WTC11 (cell line): ENCODE data around the gene CMTM2. TPM values are rescaled to one million over a fixed set of nuclear protein-coding genes. Genes with fewer than 3 reads are reported as not detected.

ENCODE experiments used
- ATAC-seq: fragments of 200-7000 bp; cut with Tn5 transposase; 2 replicates; pipeline ENCODE4 v1.10.0; 2021; ENCODE audit warnings: mild to moderate bottlenecking, moderate library complexity
- CTCF ChIA-PET: fragments of 300-600 bp; sonication (Branson Sonifier 250); formaldehyde crosslinking; loops from one replicate; lab custom pipeline; 2021; ENCODE audit warnings: antibody characterized with exemption; lab: Charles Lee
- POLR2A ChIA-PET: fragments of 350-600 bp; sonication (Branson Sonifier 250); formaldehyde crosslinking; loops from one replicate; lab custom pipeline; 2021; ENCODE audit warnings: antibody characterized with exemption; lab: Charles Lee
- DNase-seq: peaks from one replicate; pipeline ENCODE4 v3.0.0; 2021; ENCODE audit warnings: low spot score
- H3K27ac Mint-ChIP-seq: 2 replicates; pipeline ENCODE4 v1.8.0; 2021; ENCODE audit warnings: mixed read lengths
- H3K27me3 Mint-ChIP-seq: 2 replicates; pipeline ENCODE4 v1.8.0; 2021; ENCODE audit warnings: low read depth, mild to moderate bottlenecking, moderate library complexity, mixed read lengths
- H3K36me3 Mint-ChIP-seq: 2 replicates; pipeline ENCODE4 v1.8.0; 2021; ENCODE audit warnings: mixed read lengths
- H3K4me1 Mint-ChIP-seq: 2 replicates; pipeline ENCODE4 v1.8.0; 2022; ENCODE audit warnings: mixed read lengths
- H3K4me3 Mint-ChIP-seq: 2 replicates; pipeline ENCODE4 v1.8.0; 2021; ENCODE audit warnings: mild to moderate bottlenecking, moderate library complexity, mixed read lengths
- H3K9me3 Mint-ChIP-seq: 2 replicates; pipeline ENCODE4 v1.8.0; 2021; ENCODE audit warnings: mixed read lengths
- ATF1 ChIP-seq: sonication (generic); formaldehyde crosslinking; IDR thresholded peaks from 2 replicates; pipeline ENCODE4 v1.8.1; 2023; ENCODE audit warnings: mild to moderate bottlenecking, moderate library complexity, missing genetic modification reagents
- EMX1 ChIP-seq: fragments of 250-450 bp; sonication (Bioruptor Pico); IDR thresholded peaks from 2 replicates; pipeline ENCODE4 v1.8.0; 2021; ENCODE audit warnings: mild to moderate bottlenecking
- ETV6 ChIP-seq: sonication (generic); formaldehyde crosslinking; IDR thresholded peaks from 2 replicates; pipeline ENCODE4 v1.8.1; 2022; ENCODE audit warnings: mild to moderate bottlenecking, missing genetic modification reagents
- FOXJ3 ChIP-seq: sonication (generic); formaldehyde crosslinking; IDR thresholded peaks from 2 replicates; pipeline ENCODE4 v1.9.0; 2021; ENCODE audit warnings: missing genetic modification reagents, mild to moderate bottlenecking, borderline replicate concordance
- GTF2I ChIP-seq: fragments of 250-450 bp; sonication (Bioruptor Pico); conservative IDR thresholded peaks from 2 replicates; pipeline ENCODE4 v1.4.0; 2021; ENCODE audit warnings: mild to moderate bottlenecking
- IRF2 ChIP-seq: sonication (generic); formaldehyde crosslinking; IDR thresholded peaks from 2 replicates; pipeline ENCODE4 v1.8.0; 2022; ENCODE audit warnings: low read depth, missing genetic modification reagents, borderline replicate concordance
- JUN ChIP-seq: sonication (generic); formaldehyde crosslinking; IDR thresholded peaks from 2 replicates; pipeline ENCODE4 v1.8.0; 2023; ENCODE audit warnings: mild to moderate bottlenecking, missing genetic modification reagents
- MXD4 ChIP-seq: fragments of 250-450 bp; sonication (Bioruptor Pico); IDR thresholded peaks from 2 replicates; pipeline ENCODE4 v1.8.0; 2021; ENCODE audit warnings: mild to moderate bottlenecking, moderate library complexity, borderline replicate concordance
- RORB ChIP-seq: fragments of 250-450 bp; sonication (Bioruptor Pico); IDR thresholded peaks from 2 replicates; pipeline ENCODE4 v1.9.0; 2021; ENCODE audit warnings: mild to moderate bottlenecking
- SOX15 ChIP-seq: fragments of 250-450 bp; sonication (Bioruptor Pico); IDR thresholded peaks from 2 replicates; pipeline ENCODE4 v1.9.0; 2021; ENCODE audit warnings: mild to moderate bottlenecking
- ZNF121 ChIP-seq: sonication (generic); formaldehyde crosslinking; IDR thresholded peaks from 2 replicates; pipeline ENCODE4 v1.8.0; 2023; ENCODE audit warnings: missing genetic modification reagents
- ZNF263 ChIP-seq: sonication (generic); formaldehyde crosslinking; IDR thresholded peaks from 2 replicates; pipeline ENCODE4 v1.8.1; 2022; ENCODE audit warnings: low read depth, mild to moderate bottlenecking, moderate library complexity, missing genetic modification reagents
- ZNF423 ChIP-seq: fragments of 250-450 bp; sonication (Bioruptor Pico); IDR thresholded peaks from 2 replicates; pipeline ENCODE4 v2.1.2; 2022; ENCODE audit warnings: mild to moderate bottlenecking, moderate library complexity
- ZNF671 ChIP-seq: fragments of 250-450 bp; sonication (Bioruptor Pico); IDR thresholded peaks from 2 replicates; pipeline ENCODE4 v1.8.0; 2021; ENCODE audit warnings: mild to moderate bottlenecking
- total RNA-seq: library from RNA; stranded (reverse); gene quantifications from 3 replicates; pipeline ENCODE4 v1.2.3, GENCODE V29; 2021
- TF ChIP-seq, protein P1 (sequence below): sonication (generic); formaldehyde crosslinking; IDR thresholded peaks from 2 replicates; pipeline ENCODE4 v1.8.0; 2023; ENCODE audit warnings: missing genetic modification reagents
- TF ChIP-seq, protein P2 (sequence below): sonication (generic); formaldehyde crosslinking; IDR thresholded peaks from 2 replicates; pipeline ENCODE4 v1.8.0; 2022; ENCODE audit warnings: missing genetic modification reagents
- TF ChIP-seq, protein P3 (sequence below): sonication (generic); formaldehyde crosslinking; IDR thresholded peaks from 2 replicates; pipeline ENCODE4 v1.8.1; 2022; ENCODE audit warnings: low read depth, mild to moderate bottlenecking, moderate library complexity, missing genetic modification reagents, borderline replicate concordance
- TF ChIP-seq, protein P4 (sequence below): sonication (generic); formaldehyde crosslinking; IDR thresholded peaks from 2 replicates; pipeline ENCODE4 v1.8.0; 2023; ENCODE audit warnings: mild to moderate bottlenecking, missing genetic modification reagents
- TF ChIP-seq, protein P5 (sequence below): fragments of 200-600 bp; IDR thresholded peaks from 2 replicates; pipeline ENCODE4 v1.8.0; 2022; ENCODE audit warnings: antibody characterized with exemption
- TF ChIP-seq, protein P6 (sequence below): fragments of 250-450 bp; sonication (Bioruptor Pico); IDR thresholded peaks from 2 replicates; pipeline ENCODE4 v1.8.0; 2021; ENCODE audit warnings: mild to moderate bottlenecking
- TF ChIP-seq, protein P7 (sequence below): sonication (generic); formaldehyde crosslinking; IDR thresholded peaks from 2 replicates; pipeline ENCODE4 v1.8.1; 2023; ENCODE audit warnings: mild to moderate bottlenecking, missing genetic modification reagents, moderate library complexity

Gene CMTM2
- total RNA-seq, 1 experiment from 2014 or later, result not detected

DNA sequence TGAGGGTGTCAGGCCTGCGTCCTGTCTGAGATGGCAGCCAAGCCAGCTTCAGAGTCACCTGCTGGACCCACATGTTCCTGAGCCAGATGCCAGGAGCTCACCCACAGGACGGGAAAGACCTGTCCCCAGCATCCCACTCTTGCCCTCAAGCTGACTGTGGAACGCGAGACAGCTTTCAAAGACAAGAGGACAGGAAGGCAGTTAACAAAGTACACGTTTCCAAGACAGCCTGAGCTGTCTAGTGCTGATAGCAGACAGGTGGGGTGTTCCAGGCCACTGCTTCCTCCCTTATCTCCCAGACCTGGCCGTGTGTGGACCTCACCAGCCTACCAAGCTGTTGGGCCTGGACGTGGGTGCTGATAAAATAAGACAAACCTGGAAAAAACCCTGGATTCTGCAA, 38.5 kb downstream of the CMTM2 start:
- DNase-seq (no peak), ATAC-seq (no peak)
- no peaks in the 10 kb centered on the region for H3K27me3 Mint-ChIP-seq
- no peaks in the 10 kb centered on the region for H3K9me3 Mint-ChIP-seq
- peaks cover 58% of the 10 kb centered on the region for H3K36me3 Mint-ChIP-seq
- H3K27ac Mint-ChIP-seq, result peak overlapping the region; percentile 5; the same call in 1 of the 2 replicates
- ChIA-PET POLR2A (no interaction called here), CTCF (interaction anchor here (0.6 to 5.1 kb wide), 6 partner anchors 9 to 255 kb away, joined by 3 to 60 read pairs (median 5); no protein-coding TSS in a partner anchor)
- TF ChIP-seq ZNF671, result no peak
- TF ChIP-seq, protein P1, sequence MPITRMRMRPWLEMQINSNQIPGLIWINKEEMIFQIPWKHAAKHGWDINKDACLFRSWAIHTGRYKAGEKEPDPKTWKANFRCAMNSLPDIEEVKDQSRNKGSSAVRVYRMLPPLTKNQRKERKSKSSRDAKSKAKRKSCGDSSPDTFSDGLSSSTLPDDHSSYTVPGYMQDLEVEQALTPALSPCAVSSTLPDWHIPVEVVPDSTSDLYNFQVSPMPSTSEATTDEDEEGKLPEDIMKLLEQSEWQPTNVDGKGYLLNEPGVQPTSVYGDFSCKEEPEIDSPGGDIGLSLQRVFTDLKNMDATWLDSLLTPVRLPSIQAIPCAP, result no peak
- TF ChIP-seq, protein P2, sequence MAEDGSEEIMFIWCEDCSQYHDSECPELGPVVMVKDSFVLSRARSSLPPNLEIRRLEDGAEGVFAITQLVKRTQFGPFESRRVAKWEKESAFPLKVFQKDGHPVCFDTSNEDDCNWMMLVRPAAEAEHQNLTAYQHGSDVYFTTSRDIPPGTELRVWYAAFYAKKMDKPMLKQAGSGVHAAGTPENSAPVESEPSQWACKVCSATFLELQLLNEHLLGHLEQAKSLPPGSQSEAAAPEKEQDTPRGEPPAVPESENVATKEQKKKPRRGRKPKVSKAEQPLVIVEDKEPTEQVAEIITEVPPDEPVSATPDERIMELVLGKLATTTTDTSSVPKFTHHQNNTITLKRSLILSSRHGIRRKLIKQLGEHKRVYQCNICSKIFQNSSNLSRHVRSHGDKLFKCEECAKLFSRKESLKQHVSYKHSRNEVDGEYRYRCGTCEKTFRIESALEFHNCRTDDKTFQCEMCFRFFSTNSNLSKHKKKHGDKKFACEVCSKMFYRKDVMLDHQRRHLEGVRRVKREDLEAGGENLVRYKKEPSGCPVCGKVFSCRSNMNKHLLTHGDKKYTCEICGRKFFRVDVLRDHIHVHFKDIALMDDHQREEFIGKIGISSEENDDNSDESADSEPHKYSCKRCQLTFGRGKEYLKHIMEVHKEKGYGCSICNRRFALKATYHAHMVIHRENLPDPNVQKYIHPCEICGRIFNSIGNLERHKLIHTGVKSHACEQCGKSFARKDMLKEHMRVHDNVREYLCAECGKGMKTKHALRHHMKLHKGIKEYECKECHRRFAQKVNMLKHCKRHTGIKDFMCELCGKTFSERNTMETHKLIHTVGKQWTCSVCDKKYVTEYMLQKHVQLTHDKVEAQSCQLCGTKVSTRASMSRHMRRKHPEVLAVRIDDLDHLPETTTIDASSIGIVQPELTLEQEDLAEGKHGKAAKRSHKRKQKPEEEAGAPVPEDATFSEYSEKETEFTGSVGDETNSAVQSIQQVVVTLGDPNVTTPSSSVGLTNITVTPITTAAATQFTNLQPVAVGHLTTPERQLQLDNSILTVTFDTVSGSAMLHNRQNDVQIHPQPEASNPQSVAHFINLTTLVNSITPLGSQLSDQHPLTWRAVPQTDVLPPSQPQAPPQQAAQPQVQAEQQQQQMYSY (CRISPR knock-in tag), result no peak
- TF ChIP-seq RORB (CRISPR knock-in tag), result no peak
- no peak for TF ChIP-seq IRF2 (CRISPR knock-in tag)
- no peak for TF ChIP-seq ETV6
- TF ChIP-seq ZNF121 (CRISPR knock-in tag), result no peak
- no peak for TF ChIP-seq ZNF263 (CRISPR knock-in tag)
- TF ChIP-seq, protein P3, sequence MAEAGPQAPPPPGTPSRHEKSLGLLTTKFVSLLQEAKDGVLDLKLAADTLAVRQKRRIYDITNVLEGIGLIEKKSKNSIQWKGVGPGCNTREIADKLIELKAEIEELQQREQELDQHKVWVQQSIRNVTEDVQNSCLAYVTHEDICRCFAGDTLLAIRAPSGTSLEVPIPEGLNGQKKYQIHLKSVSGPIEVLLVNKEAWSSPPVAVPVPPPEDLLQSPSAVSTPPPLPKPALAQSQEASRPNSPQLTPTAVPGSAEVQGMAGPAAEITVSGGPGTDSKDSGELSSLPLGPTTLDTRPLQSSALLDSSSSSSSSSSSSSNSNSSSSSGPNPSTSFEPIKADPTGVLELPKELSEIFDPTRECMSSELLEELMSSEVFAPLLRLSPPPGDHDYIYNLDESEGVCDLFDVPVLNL, result no peak
- TF ChIP-seq, protein P4, sequence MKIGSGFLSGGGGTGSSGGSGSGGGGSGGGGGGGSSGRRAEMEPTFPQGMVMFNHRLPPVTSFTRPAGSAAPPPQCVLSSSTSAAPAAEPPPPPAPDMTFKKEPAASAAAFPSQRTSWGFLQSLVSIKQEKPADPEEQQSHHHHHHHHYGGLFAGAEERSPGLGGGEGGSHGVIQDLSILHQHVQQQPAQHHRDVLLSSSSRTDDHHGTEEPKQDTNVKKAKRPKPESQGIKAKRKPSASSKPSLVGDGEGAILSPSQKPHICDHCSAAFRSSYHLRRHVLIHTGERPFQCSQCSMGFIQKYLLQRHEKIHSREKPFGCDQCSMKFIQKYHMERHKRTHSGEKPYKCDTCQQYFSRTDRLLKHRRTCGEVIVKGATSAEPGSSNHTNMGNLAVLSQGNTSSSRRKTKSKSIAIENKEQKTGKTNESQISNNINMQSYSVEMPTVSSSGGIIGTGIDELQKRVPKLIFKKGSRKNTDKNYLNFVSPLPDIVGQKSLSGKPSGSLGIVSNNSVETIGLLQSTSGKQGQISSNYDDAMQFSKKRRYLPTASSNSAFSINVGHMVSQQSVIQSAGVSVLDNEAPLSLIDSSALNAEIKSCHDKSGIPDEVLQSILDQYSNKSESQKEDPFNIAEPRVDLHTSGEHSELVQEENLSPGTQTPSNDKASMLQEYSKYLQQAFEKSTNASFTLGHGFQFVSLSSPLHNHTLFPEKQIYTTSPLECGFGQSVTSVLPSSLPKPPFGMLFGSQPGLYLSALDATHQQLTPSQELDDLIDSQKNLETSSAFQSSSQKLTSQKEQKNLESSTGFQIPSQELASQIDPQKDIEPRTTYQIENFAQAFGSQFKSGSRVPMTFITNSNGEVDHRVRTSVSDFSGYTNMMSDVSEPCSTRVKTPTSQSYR (CRISPR knock-in tag), result no peak
- TF ChIP-seq, protein P5, sequence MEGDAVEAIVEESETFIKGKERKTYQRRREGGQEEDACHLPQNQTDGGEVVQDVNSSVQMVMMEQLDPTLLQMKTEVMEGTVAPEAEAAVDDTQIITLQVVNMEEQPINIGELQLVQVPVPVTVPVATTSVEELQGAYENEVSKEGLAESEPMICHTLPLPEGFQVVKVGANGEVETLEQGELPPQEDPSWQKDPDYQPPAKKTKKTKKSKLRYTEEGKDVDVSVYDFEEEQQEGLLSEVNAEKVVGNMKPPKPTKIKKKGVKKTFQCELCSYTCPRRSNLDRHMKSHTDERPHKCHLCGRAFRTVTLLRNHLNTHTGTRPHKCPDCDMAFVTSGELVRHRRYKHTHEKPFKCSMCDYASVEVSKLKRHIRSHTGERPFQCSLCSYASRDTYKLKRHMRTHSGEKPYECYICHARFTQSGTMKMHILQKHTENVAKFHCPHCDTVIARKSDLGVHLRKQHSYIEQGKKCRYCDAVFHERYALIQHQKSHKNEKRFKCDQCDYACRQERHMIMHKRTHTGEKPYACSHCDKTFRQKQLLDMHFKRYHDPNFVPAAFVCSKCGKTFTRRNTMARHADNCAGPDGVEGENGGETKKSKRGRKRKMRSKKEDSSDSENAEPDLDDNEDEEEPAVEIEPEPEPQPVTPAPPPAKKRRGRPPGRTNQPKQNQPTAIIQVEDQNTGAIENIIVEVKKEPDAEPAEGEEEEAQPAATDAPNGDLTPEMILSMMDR, result no peak
- no peak overlapping the region for H3K4me3 Mint-ChIP-seq
- H3K4me1 Mint-ChIP-seq, result peaks cover 28% of the 10 kb centered on the region

DNA sequence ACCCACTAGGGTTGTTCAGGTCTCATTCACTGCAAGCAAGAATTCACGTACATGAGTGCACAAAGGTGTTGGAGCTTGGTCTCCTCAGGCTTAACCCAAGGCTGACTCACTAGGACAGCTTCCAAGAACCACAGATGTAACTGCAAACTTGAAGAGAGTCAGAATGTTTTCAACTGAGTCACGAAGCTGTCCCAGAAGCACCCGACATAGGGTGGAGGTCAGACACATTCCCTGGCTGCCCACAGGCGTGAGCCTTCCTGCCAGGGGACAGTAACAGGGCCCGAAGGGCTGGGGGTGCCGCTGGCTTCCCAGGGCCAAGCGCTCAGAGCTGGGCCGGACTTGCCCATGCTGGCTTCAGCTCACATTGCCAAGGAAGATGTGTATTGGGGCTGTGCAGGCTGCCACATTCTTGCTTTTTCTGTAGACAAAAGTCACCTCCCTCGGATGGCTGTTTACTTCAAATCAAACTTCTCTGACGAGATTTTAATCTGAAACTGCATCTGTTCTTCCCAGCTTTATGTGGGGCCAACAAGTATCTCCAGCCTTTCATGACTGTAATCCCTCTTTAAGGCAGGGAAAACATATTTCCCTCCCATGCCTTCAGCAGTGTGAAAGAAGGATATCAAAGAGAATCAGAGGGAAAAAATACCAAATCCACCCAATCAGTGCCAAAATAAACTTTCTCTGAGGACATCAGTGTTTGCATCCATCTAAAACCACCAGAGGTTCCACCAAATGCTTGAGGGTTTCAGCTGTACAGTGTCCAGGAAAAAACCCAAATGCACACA, 39.5 kb downstream of the CMTM2 start:
- Mint-ChIP-seq H3K9me3 (no peaks in the 10 kb centered on the region), H3K36me3 (peaks cover 53% of the 10 kb centered on the region), H3K27me3 (no peaks in the 10 kb centered on the region), H3K4me1 (peaks cover 28% of the 10 kb centered on the region), H3K4me3 (no peak overlapping the region), H3K27ac (peak overlapping the region; percentile 19; the same call in 1 of the 2 replicates)
- ATAC-seq (no peak), DNase-seq (no peak)
- TF ChIP-seq FOXJ3 (CRISPR knock-in tag), result no peak
- TF ChIP-seq EMX1, result no peak
- TF ChIP-seq ZNF423, result no peak
- no peak for TF ChIP-seq ATF1 (CRISPR knock-in tag)
- TF ChIP-seq IRF2 (CRISPR knock-in tag), result no peak
- TF ChIP-seq, protein P6, sequence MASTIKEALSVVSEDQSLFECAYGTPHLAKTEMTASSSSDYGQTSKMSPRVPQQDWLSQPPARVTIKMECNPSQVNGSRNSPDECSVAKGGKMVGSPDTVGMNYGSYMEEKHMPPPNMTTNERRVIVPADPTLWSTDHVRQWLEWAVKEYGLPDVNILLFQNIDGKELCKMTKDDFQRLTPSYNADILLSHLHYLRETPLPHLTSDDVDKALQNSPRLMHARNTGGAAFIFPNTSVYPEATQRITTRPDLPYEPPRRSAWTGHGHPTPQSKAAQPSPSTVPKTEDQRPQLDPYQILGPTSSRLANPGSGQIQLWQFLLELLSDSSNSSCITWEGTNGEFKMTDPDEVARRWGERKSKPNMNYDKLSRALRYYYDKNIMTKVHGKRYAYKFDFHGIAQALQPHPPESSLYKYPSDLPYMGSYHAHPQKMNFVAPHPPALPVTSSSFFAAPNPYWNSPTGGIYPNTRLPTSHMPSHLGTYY (CRISPR knock-in tag), result no peak
- TF ChIP-seq ZNF671, result no peak
- TF ChIP-seq, protein P7, sequence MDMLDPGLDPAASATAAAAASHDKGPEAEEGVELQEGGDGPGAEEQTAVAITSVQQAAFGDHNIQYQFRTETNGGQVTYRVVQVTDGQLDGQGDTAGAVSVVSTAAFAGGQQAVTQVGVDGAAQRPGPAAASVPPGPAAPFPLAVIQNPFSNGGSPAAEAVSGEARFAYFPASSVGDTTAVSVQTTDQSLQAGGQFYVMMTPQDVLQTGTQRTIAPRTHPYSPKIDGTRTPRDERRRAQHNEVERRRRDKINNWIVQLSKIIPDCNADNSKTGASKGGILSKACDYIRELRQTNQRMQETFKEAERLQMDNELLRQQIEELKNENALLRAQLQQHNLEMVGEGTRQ (CRISPR knock-in tag), result no peak
- TF ChIP-seq GTF2I (CRISPR knock-in tag), result no peak
- no peak for TF ChIP-seq SOX15 (CRISPR knock-in tag)
- TF ChIP-seq JUN (CRISPR knock-in tag), result no peak
- no peak for TF ChIP-seq MXD4 (CRISPR knock-in tag)
- ChIA-PET POLR2A (no interaction called here), CTCF (interaction anchor here (1.1 to 5.1 kb wide), 4 partner anchors 10 to 254 kb away, joined by 3 to 60 read pairs (median 5); no protein-coding TSS in a partner anchor)
